HepG2 (cell line): ENCODE data around the gene EFCAB14. TPM values are rescaled to one million over a fixed set of nuclear protein-coding genes. Genes with fewer than 3 reads are reported as not detected.

ENCODE experiments used
- ATAC-seq: fragments of 200-7000 bp; cut with Tn5 transposase; 3 replicates; pipeline ENCODE4 v1.9.1; 2020; ENCODE audit warnings: mild to moderate bottlenecking, moderate library complexity
- BruUV-seq: library from RNA; stranded (reverse); fragments of 400-500 nt; replicated peaks from 2 replicates; lab custom pipeline; 2021; lab: Mats Ljungman, UMichigan
- CTCF ChIA-PET: fragments of 300-600 bp; formaldehyde crosslinking; extraction: SDS; loops from one replicate; lab custom pipeline; 2021; ENCODE audit warnings: low total read pairs, inconsistent platforms, low intra/inter-chr PET ratio; lab: Yijun Ruan, JAX
- POLR2A ChIA-PET: fragments of 350-600 bp; sonication (Branson Sonifier 250); formaldehyde crosslinking; loops from one replicate; lab custom pipeline; 2020; ENCODE audit warnings: antibody characterized with exemption, inconsistent platforms; lab: Yijun Ruan, JAX
- DNase-seq: peaks from one replicate; pipeline ENCODE4 v3.0.0-alpha.2; 2015; ENCODE audit warnings: low spot score
- FAIRE-seq: peaks from 3 replicates; lab custom pipeline; 2011; peaks lifted over from hg19 to GRCh38; lab: Jason Lieb, UNC
- H2AFZ ChIP-seq: one replicate; pipeline ENCODE4 v1.6.1; 2011; ENCODE audit warnings: low read length, inconsistent platforms
- H3K27ac ChIP-seq: fragments of 300-600 bp; 3 replicates; pipeline ENCODE4 v1.8.0; 2011; ENCODE audit warnings: mixed run types, mild to moderate bottlenecking, mixed read lengths, low read length, inconsistent platforms; ENCODE audit not compliant: insufficient read depth; ENCODE audit errors: extremely low read length
- H3K27me3 ChIP-seq, 2 experiments: fragments of 200-600 bp in 1 of 2; 2 replicates in 1 of 2; 3 replicates in 1 of 2; pipeline versions ENCODE4 v1.6.0 to v1.8.0; 2011; ENCODE audit warnings: low read length in 2 of 2, mild to moderate bottlenecking in 2 of 2, moderate library complexity in 2 of 2, inconsistent platforms in 1 of 2; ENCODE audit not compliant: insufficient read depth in 2 of 2, control insufficient read depth in 1 of 2
- H3K36me3 ChIP-seq, 2 experiments: fragments of 200-600 bp in 1 of 2; replicated peaks in 1 of 2; 2 replicates in 1 of 2; 3 replicates in 1 of 2; pipeline versions ENCODE4 v1.5.1 to v1.8.0; 2011; ENCODE audit warnings: low read length in 2 of 2, inconsistent platforms in 1 of 2; ENCODE audit not compliant: insufficient read depth in 2 of 2, control insufficient read depth in 1 of 2
- H3K4me1 ChIP-seq: 2 replicates; pipeline ENCODE4 v1.5.1; 2012; ENCODE audit warnings: low read length, inconsistent platforms; ENCODE audit not compliant: insufficient read depth
- H3K4me2 ChIP-seq: 2 replicates; pipeline ENCODE4 v1.6.0; 2011; ENCODE audit warnings: low read depth, low read length, inconsistent platforms
- H3K4me3 ChIP-seq, 3 experiments: fragments of 200-600 bp in 1 of 3; sonication (generic), shearing (Covaris generic) in 1 of 3; replicated peaks in 1 of 3; 2 replicates each; pipeline ENCODE4 v1.5.1; 2011 to 2016; ENCODE audit warnings: low read length in 3 of 3, inconsistent platforms in 2 of 3, low read depth in 2 of 3, mild to moderate bottlenecking in 2 of 3, control low read depth in 1 of 3, mixed read lengths in 1 of 3; ENCODE audit not compliant: insufficient read depth in 1 of 3
- H3K79me2 ChIP-seq: one replicate; pipeline ENCODE4 v1.6.1; 2011; ENCODE audit warnings: low read length, inconsistent platforms; ENCODE audit not compliant: insufficient read depth
- H3K9ac ChIP-seq: 2 replicates; pipeline ENCODE4 v1.6.0; 2011; ENCODE audit warnings: mild to moderate bottlenecking, low read depth, low read length, inconsistent platforms; ENCODE audit not compliant: insufficient read depth
- H3K9me3 ChIP-seq: 2 replicates; pipeline ENCODE4 v1.5.1; 2012; ENCODE audit warnings: mild to moderate bottlenecking, low read length
- H4K20me1 ChIP-seq: 2 replicates; pipeline ENCODE4 v1.6.0; 2011; ENCODE audit warnings: inconsistent platforms, mild to moderate bottlenecking, low read length, moderate library complexity; ENCODE audit not compliant: insufficient read depth
- ATM ChIP-seq: fragments of 450-650 bp; IDR thresholded peaks from 2 replicates; pipeline ENCODE4 v1.7.1; 2017; ENCODE audit warnings: mild to moderate bottlenecking, borderline replicate concordance
- BORCS8-MEF2B ChIP-seq: sonication (generic); formaldehyde crosslinking; IDR thresholded peaks from 2 replicates; pipeline ENCODE4 v1.8.0; 2022; ENCODE audit warnings: mild to moderate bottlenecking, missing genetic modification reagents
- CBFB ChIP-seq: sonication (generic); formaldehyde crosslinking; IDR thresholded peaks from 2 replicates; pipeline ENCODE4 v1.4.0; 2020; ENCODE audit warnings: missing genetic modification reagents
- GABPA ChIP-seq, 2 experiments: IDR thresholded peaks; 2 replicates each; pipeline ENCODE4 v1.6.1; 2011 to 2016; ENCODE audit warnings: low read depth in 2 of 2, low read length in 1 of 2, missing biosample characterization in 1 of 2, missing genetic modification characterization in 1 of 2
- KDM5A ChIP-seq: fragments of 200-600 bp; sonication (generic); IDR thresholded peaks from 2 replicates; pipeline ENCODE4 v1.7.0; 2018; ENCODE audit warnings: antibody characterized with exemption, mild to moderate bottlenecking, low read length, borderline replicate concordance
- MTF1 ChIP-seq: sonication (generic); formaldehyde crosslinking; IDR thresholded peaks from 2 replicates; pipeline ENCODE4 v1.5.0; 2020; ENCODE audit warnings: missing genetic modification reagents
- NCOR1 ChIP-seq: fragments of 200-600 bp; sonication (generic); IDR thresholded peaks from 2 replicates; pipeline ENCODE4 v1.7.0; 2017; ENCODE audit warnings: antibody characterized with exemption, low read length, borderline replicate concordance
- NFIC ChIP-seq: IDR thresholded peaks from 2 replicates; pipeline ENCODE4 v1.6.1; 2012; ENCODE audit warnings: mild to moderate bottlenecking, low read length, inconsistent platforms
- PHF5A ChIP-seq: IDR thresholded peaks from one replicate; pipeline ENCODE4 v1.6.1; 2018; ENCODE audit warnings: low read depth, missing genetic modification reagents; ENCODE audit not compliant: unreplicated experiment
- RBAK ChIP-seq: sonication (generic); formaldehyde crosslinking; IDR thresholded peaks from 2 replicates; pipeline ENCODE4 v1.5.1; 2020; ENCODE audit warnings: mild to moderate bottlenecking, missing genetic modification reagents
- RBM39 ChIP-seq: fragments of 200-400 bp; formaldehyde crosslinking; IDR thresholded peaks from one replicate; pipeline ENCODE4 v1.6.1; 2018; ENCODE audit warnings: antibody characterized with exemption, mild to moderate bottlenecking, low read depth, low read length; ENCODE audit not compliant: poor library complexity, severe bottlenecking
- RORA ChIP-seq: sonication (generic); formaldehyde crosslinking; IDR thresholded peaks from 2 replicates; pipeline ENCODE4 v1.5.0; 2020; ENCODE audit warnings: mild to moderate bottlenecking, missing genetic modification reagents, moderate library complexity
- RXRA ChIP-seq: sonication (generic); formaldehyde crosslinking; IDR thresholded peaks from 2 replicates; pipeline ENCODE4 v1.5.1; 2020; ENCODE audit warnings: missing genetic modification reagents
- TBX2 ChIP-seq: sonication (generic); formaldehyde crosslinking; IDR thresholded peaks from 2 replicates; pipeline ENCODE4 v1.5.0; 2020; ENCODE audit warnings: missing genetic modification reagents, mild to moderate bottlenecking, borderline replicate concordance
- ZNF547 ChIP-seq: sonication (generic); formaldehyde crosslinking; IDR thresholded peaks from 2 replicates; pipeline ENCODE4 v1.5.1; 2020; ENCODE audit warnings: mild to moderate bottlenecking, missing genetic modification reagents
- ZNF883 ChIP-seq: sonication (generic); formaldehyde crosslinking; IDR thresholded peaks from 2 replicates; pipeline ENCODE4 v1.5.1; 2020; ENCODE audit warnings: mild to moderate bottlenecking, missing genetic modification reagents; ENCODE audit errors: not compliant biosample characterization
- WGBS: methylation state at CpG from one replicate; pipeline ENCODE4 v1.1.6; 2017; ENCODE audit warnings: low lambda C conversion rate; 5-methylcytosine and 5-hydroxymethylcytosine counted together
- in situ Hi-C: cut with HindIII; loops from 2 replicates; pipeline ENCODE4 v1.10.0; 2017; ENCODE audit warnings: low pct_unique_long_range_greater_than_20kb; ENCODE audit not compliant: extremely low pct_ligation_motif_present
- intact Hi-C: fragments of 100-400 bp; cut with micrococcal nuclease; formaldehyde crosslinking; loops from one replicate; pipeline ENCODE4 v1.10.0; 2022; ENCODE audit not compliant: unreplicated experiment
- polyA plus RNA-seq, 8 experiments: library from polyadenylated mRNA; depleted of rRNA in 3 of 8; stranded (reverse) in 7 of 8; unstranded in 1 of 8; fragments of >200 nt; fragmentation: Illumina TruSeq in 4 of 8; extraction: Trizol in 4 of 8; gene quantifications; 2 replicates each; pipeline versions ENCODE4 v1.2.1 to v1.2.3, GENCODE V29; 2011 to 2016; ENCODE audit warnings: low read depth in 4 of 8, missing spikeins in 1 of 8, mixed read lengths in 1 of 8; ENCODE audit not compliant: insufficient read depth in 1 of 8
- total RNA-seq, 5 experiments: library from RNA; depleted of rRNA; stranded (reverse); fragments of >200 nt; fragmentation: Illumina TruSeq; extraction: Trizol; gene quantifications; 2 replicates each; pipeline ENCODE4 v1.2.3, GENCODE V29; 2016; ENCODE audit warnings: low read depth in 1 of 5
- TF ChIP-seq, protein P1 (sequence below), 2 experiments: IDR thresholded peaks; 2 replicates each; pipeline ENCODE4 v1.6.1; 2011 to 2012; ENCODE audit warnings: low read length in 2 of 2, borderline replicate concordance in 1 of 2, low read depth in 1 of 2, mild to moderate bottlenecking in 1 of 2, moderate library complexity in 1 of 2
- TF ChIP-seq, protein P2 (sequence below): sonication (generic); formaldehyde crosslinking; IDR thresholded peaks from 2 replicates; pipeline ENCODE4 v1.5.1; 2020; ENCODE audit warnings: missing genetic modification reagents, mild to moderate bottlenecking, borderline replicate concordance

The EFCAB14 gene
- total and polyA plus RNA-seq, 2 of the 13 experiments (the other 11 are each of a cell fraction or from before 2014, with no cell fraction given): 13.4 to 17.9 TPM

DNA sequence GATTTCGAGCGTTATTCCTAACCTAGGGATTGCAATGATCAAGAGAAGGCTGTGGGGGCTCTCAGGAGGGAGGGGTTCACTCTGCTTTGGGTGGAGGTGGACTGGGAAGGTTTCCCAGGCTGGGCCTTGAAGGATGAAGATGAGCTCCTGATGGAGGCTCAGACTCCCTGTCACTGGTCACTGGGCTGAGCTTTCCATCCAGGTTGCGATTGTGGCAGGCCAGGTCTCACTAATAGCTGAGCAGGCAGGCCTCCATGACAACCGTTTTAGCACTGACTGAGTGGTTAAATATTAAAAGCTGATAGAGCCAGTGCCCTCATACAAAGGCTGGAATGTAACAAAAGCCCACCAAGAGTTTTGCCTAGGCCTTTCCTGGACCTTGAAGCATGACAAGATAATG is 36.2 kb upstream of the EFCAB14 start:
- in situ Hi-C loops: no loop called here
- H3K27ac ChIP-seq: no peak overlapping the region
- no peaks in the 10 kb centered on the region for H3K36me3 ChIP-seq
- CTCF ChIA-PET: no interaction called here
- H3K27me3 ChIP-seq: no peaks in the 10 kb centered on the region
- ATAC-seq: no peak
- no peaks in the 10 kb centered on the region for H4K20me1 ChIP-seq
- POLR2A ChIA-PET: no interaction called here
- H3K79me2 ChIP-seq: no peaks in the 10 kb centered on the region
- peaks cover 8% of the 10 kb centered on the region for H3K4me1 ChIP-seq
- no peak overlapping the region for H2AFZ ChIP-seq
- TF ChIP-seq TBX2 (CRISPR knock-in tag) (no peak), KDM5A (no peak), NCOR1 (no peak), RXRA (CRISPR knock-in tag) (no peak), PHF5A (CRISPR knock-in tag) (no peak), RBAK (no peak), ZNF547 (no peak), RBM39 (no peak), MTF1 (CRISPR knock-in tag) (no peak), ZNF883 (CRISPR knock-in tag) (no peak), ATM (no peak), GABPA (IDR thresholded peaks at IDR 0.05; ENCODE audit: low read depth, low read length) (no peak), GABPA (CRISPR knock-in tag; IDR thresholded peaks at IDR 0.05; ENCODE audit: low read depth) (no peak), NFIC (no peak), RORA (CRISPR knock-in tag) (no peak), BORCS8-MEF2B (CRISPR knock-in tag) (no peak), CBFB (no peak)
- TF ChIP-seq, protein P1, sequence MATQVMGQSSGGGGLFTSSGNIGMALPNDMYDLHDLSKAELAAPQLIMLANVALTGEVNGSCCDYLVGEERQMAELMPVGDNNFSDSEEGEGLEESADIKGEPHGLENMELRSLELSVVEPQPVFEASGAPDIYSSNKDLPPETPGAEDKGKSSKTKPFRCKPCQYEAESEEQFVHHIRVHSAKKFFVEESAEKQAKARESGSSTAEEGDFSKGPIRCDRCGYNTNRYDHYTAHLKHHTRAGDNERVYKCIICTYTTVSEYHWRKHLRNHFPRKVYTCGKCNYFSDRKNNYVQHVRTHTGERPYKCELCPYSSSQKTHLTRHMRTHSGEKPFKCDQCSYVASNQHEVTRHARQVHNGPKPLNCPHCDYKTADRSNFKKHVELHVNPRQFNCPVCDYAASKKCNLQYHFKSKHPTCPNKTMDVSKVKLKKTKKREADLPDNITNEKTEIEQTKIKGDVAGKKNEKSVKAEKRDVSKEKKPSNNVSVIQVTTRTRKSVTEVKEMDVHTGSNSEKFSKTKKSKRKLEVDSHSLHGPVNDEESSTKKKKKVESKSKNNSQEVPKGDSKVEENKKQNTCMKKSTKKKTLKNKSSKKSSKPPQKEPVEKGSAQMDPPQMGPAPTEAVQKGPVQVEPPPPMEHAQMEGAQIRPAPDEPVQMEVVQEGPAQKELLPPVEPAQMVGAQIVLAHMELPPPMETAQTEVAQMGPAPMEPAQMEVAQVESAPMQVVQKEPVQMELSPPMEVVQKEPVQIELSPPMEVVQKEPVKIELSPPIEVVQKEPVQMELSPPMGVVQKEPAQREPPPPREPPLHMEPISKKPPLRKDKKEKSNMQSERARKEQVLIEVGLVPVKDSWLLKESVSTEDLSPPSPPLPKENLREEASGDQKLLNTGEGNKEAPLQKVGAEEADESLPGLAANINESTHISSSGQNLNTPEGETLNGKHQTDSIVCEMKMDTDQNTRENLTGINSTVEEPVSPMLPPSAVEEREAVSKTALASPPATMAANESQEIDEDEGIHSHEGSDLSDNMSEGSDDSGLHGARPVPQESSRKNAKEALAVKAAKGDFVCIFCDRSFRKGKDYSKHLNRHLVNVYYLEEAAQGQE (IDR thresholded peaks at IDR 0.05; ENCODE audit: borderline replicate concordance in 1 of 2, low read depth in 1 of 2, low read length in 2 of 2): no peak
- TF ChIP-seq, protein P2, sequence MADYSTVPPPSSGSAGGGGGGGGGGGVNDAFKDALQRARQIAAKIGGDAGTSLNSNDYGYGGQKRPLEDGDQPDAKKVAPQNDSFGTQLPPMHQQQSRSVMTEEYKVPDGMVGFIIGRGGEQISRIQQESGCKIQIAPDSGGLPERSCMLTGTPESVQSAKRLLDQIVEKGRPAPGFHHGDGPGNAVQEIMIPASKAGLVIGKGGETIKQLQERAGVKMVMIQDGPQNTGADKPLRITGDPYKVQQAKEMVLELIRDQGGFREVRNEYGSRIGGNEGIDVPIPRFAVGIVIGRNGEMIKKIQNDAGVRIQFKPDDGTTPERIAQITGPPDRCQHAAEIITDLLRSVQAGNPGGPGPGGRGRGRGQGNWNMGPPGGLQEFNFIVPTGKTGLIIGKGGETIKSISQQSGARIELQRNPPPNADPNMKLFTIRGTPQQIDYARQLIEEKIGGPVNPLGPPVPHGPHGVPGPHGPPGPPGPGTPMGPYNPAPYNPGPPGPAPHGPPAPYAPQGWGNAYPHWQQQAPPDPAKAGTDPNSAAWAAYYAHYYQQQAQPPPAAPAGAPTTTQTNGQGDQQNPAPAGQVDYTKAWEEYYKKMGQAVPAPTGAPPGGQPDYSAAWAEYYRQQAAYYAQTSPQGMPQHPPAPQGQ (CRISPR knock-in tag): no peak
- TF ChIP-seq, all 625 proteins: peak for 0
- WGBS: 27% methylated on average over 3 of the region's 4 CpGs
- intact Hi-C loops: no loop called here
- no peak overlapping the region for H3K4me3 ChIP-seq
- DNase-seq (no peak), FAIRE-seq (no peak)
- no TSS peak for BruUV-seq
- H3K9me3 ChIP-seq: no peaks in the 10 kb centered on the region
- H3K9ac ChIP-seq: no peak overlapping the region
- no peak overlapping the region for H3K4me2 ChIP-seq
